HEK293 (cell line): Measurements from ENCODE around the gene TMEM200A.

Source experiments
- CTCF ChIA-PET: fragments of 350-600 bp; formaldehyde crosslinking; extraction: SDS; loops from one replicate; lab custom pipeline; 2021; ENCODE audit warnings: antibody characterized with exemption; lab: Yijun Ruan, JAX
- POLR2A ChIA-PET: fragments of 300-600 bp; formaldehyde crosslinking; extraction: SDS; loops from one replicate; lab custom pipeline; 2020; ENCODE audit warnings: antibody characterized with exemption, inconsistent platforms; lab: Yijun Ruan, JAX
- H3K27ac ChIP-seq: fragments of 200-500 bp; sonication (Bioruptor generic); 2 replicates; pipeline ENCODE4 v1.5.1; 2014; ENCODE audit warnings: low read depth, low read length, control low read depth, inconsistent platforms; ENCODE audit errors: extremely low read depth
- H3K36me3 ChIP-seq, 2 experiments: fragments of 200-500 bp in 1 of 2; sonication (Bioruptor generic) in 1 of 2; 1 replicate in 1 of 2; 2 replicates in 1 of 2; pipeline ENCODE4 v1.5.1; 2014 to 2017; ENCODE audit warnings: inconsistent platforms in 2 of 2, low read length in 2 of 2; ENCODE audit not compliant: control insufficient read depth in 2 of 2, insufficient read depth in 1 of 2
- H3K4me1 ChIP-seq: fragments of 200-500 bp; sonication (Bioruptor generic); 2 replicates; pipeline ENCODE4 v1.5.1; 2014; ENCODE audit warnings: mild to moderate bottlenecking, low read length, inconsistent platforms; ENCODE audit not compliant: control insufficient read depth, insufficient read depth
- H3K4me3 ChIP-seq: 2 replicates; pipeline ENCODE4 v1.5.1; 2011; ENCODE audit warnings: low read depth, mild to moderate bottlenecking, control low read depth, low read length, moderate library complexity
- H3K9me3 ChIP-seq: fragments of 200-500 bp; sonication (Bioruptor generic); 2 replicates; pipeline ENCODE4 v1.5.1; 2014; ENCODE audit warnings: low read depth, low read length, inconsistent platforms; ENCODE audit not compliant: control insufficient read depth, insufficient read depth
- ELK4 ChIP-seq: IDR thresholded peaks from 2 replicates; pipeline ENCODE4 v1.6.1; 2011; ENCODE audit warnings: mild to moderate bottlenecking, low read depth, low read length, borderline replicate concordance
- RBAK ChIP-seq: fragments of 450-650 bp; formaldehyde crosslinking; IDR thresholded peaks from 2 replicates; pipeline ENCODE4 v1.5.1; 2016; ENCODE audit warnings: missing biosample characterization, missing genetic modification characterization
- ZFP69B ChIP-seq: fragments of 450-650 bp; formaldehyde crosslinking; IDR thresholded peaks from 2 replicates; pipeline ENCODE4 v1.5.1; 2016; ENCODE audit warnings: missing biosample characterization, missing genetic modification characterization
- ZNF140 ChIP-seq: fragments of 450-650 bp; formaldehyde crosslinking; IDR thresholded peaks from 2 replicates; pipeline ENCODE4 v1.5.1; 2016; ENCODE audit warnings: missing biosample characterization, missing genetic modification characterization
- ZNF184 ChIP-seq: fragments of 450-650 bp; IDR thresholded peaks from 2 replicates; pipeline ENCODE4 v1.5.1; 2018; ENCODE audit warnings: missing biosample characterization, mild to moderate bottlenecking, missing genetic modification characterization
- ZNF202 ChIP-seq: fragments of 450-650 bp; formaldehyde crosslinking; IDR thresholded peaks from 2 replicates; pipeline ENCODE4 v1.5.1; 2016; ENCODE audit warnings: missing biosample characterization, missing genetic modification characterization, borderline replicate concordance
- ZNF214 ChIP-seq: fragments of 450-650 bp; formaldehyde crosslinking; IDR thresholded peaks from 2 replicates; pipeline ENCODE4 v1.5.1; 2017; ENCODE audit warnings: missing biosample characterization, mild to moderate bottlenecking, missing genetic modification characterization, borderline replicate concordance
- ZNF280D ChIP-seq: fragments of 450-650 bp; formaldehyde crosslinking; IDR thresholded peaks from 2 replicates; pipeline ENCODE4 v1.5.1; 2016; ENCODE audit warnings: missing biosample characterization, missing genetic modification characterization
- ZNF292 ChIP-seq: fragments of 450-650 bp; formaldehyde crosslinking; IDR thresholded peaks from 2 replicates; pipeline ENCODE4 v1.5.1; 2016; ENCODE audit warnings: low read depth, missing biosample characterization, missing genetic modification characterization, borderline replicate concordance
- ZNF362 ChIP-seq: fragments of 450-650 bp; formaldehyde crosslinking; IDR thresholded peaks from 2 replicates; pipeline ENCODE4 v1.5.1; 2016; ENCODE audit warnings: missing biosample characterization, missing genetic modification characterization
- ZNF37A ChIP-seq: fragments of 450-650 bp; IDR thresholded peaks from 2 replicates; pipeline ENCODE4 v1.5.1; 2018; ENCODE audit warnings: missing biosample characterization, missing genetic modification characterization
- ZNF449 ChIP-seq: fragments of 450-650 bp; formaldehyde crosslinking; IDR thresholded peaks from 2 replicates; pipeline ENCODE4 v1.5.1; 2017; ENCODE audit warnings: missing biosample characterization, mild to moderate bottlenecking, missing genetic modification characterization, moderate library complexity
- ZNF514 ChIP-seq: fragments of 450-650 bp; formaldehyde crosslinking; IDR thresholded peaks from 2 replicates; pipeline ENCODE4 v1.5.1; 2016; ENCODE audit warnings: missing biosample characterization, missing genetic modification characterization
- ZNF529 ChIP-seq: fragments of 450-650 bp; formaldehyde crosslinking; IDR thresholded peaks from 2 replicates; pipeline ENCODE4 v1.5.1; 2017; ENCODE audit warnings: missing genetic modification characterization, missing biosample characterization; ENCODE audit not compliant: insufficient replicate concordance
- ZNF544 ChIP-seq: fragments of 450-650 bp; formaldehyde crosslinking; IDR thresholded peaks from 2 replicates; pipeline ENCODE4 v1.5.0; 2017; ENCODE audit warnings: missing biosample characterization, missing genetic modification characterization
- ZNF561 ChIP-seq: fragments of 450-650 bp; IDR thresholded peaks from 2 replicates; pipeline ENCODE4 v1.5.1; 2018; ENCODE audit warnings: missing biosample characterization, missing genetic modification characterization, borderline replicate concordance
- ZNF621 ChIP-seq: fragments of 450-650 bp; formaldehyde crosslinking; IDR thresholded peaks from 2 replicates; pipeline ENCODE4 v1.5.1; 2017; ENCODE audit warnings: missing biosample characterization, missing genetic modification characterization
- ZNF624 ChIP-seq: fragments of 450-650 bp; formaldehyde crosslinking; IDR thresholded peaks from 2 replicates; pipeline ENCODE4 v1.5.1; 2017; ENCODE audit warnings: missing biosample characterization, missing genetic modification characterization
- ZNF654 ChIP-seq: fragments of 450-650 bp; formaldehyde crosslinking; IDR thresholded peaks from 2 replicates; pipeline ENCODE4 v1.5.1; 2016; ENCODE audit warnings: low read depth, missing biosample characterization, missing genetic modification characterization
- ZSCAN4 ChIP-seq: fragments of 450-650 bp; formaldehyde crosslinking; IDR thresholded peaks from 2 replicates; pipeline ENCODE4 v1.5.1; 2017; ENCODE audit warnings: missing biosample characterization, missing genetic modification characterization
- ZSCAN5A ChIP-seq: fragments of 450-650 bp; formaldehyde crosslinking; IDR thresholded peaks from 2 replicates; pipeline ENCODE4 v1.5.1; 2016; ENCODE audit warnings: missing biosample characterization, missing genetic modification characterization

Gene TMEM200A

DNA sequence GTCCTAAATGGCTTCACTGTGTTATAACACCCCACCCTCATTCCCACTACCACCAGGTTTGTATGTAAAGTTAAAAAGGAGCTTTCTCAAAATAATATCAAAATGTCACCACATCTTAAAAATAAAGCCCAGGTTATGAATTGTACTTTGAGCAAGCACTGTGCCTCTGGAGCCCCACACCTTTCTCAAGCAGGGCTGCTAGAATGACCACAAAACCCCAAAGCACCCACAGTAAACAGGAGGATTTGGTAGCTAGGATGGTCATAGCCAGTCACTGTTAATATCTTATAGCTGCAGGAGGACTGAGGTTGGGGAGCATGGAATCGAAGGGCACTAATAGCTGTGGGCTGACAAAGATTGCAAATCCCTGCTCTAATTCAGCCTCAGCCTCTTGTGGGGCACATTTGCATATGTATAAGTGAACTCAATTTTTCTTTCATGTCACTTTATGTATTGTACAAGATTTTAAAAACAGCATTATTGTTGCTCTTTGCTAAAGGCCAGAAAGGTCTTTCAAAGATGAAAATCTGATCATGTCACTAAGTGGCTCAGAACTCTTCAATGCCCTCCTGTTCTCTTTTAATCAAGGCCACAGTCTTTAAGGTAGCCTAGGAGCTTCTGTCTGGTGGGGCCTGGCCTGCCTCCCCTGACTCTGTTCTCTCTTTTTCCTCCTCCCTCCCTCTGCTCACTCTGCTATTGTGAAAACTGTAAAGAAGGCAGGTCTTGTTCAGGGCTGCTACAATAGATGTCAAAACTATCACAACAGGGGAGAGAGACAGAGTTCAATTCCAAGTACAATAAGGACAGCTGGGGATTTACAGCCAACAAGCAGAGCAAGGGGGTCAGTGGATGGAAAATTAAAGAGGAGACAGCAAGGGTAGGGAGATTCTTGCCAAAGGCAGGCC is 101.6 kb downstream of the TMEM200A start (continued):
- no peak for TF ChIP-seq ELK4
- TF ChIP-seq ZNF214 (tag by site-specific recombination) = no peak

GRCh38 chr6:130470766-130471165 is 104.9 kb downstream of the TMEM200A start:
- no peaks in the 10 kb centered on the region for H3K4me1 ChIP-seq
- TF ChIP-seq ZNF449 (no peak), ZNF514 (tag by site-specific recombination) (no peak), ZNF202 (no peak), RBAK (tag by site-specific recombination) (no peak), ZFP69B (tag by site-specific recombination) (no peak), ZSCAN5A (no peak), ZNF140 (tag by site-specific recombination) (no peak), ZNF292 (tag by site-specific recombination) (no peak), ZNF621 (tag by site-specific recombination) (no peak), ZNF184 (tag by site-specific recombination) (no peak), ZSCAN4 (tag by site-specific recombination) (no peak), ZNF544 (tag by site-specific recombination) (no peak)
- H3K9me3 ChIP-seq = no peaks in the 10 kb centered on the region
- POLR2A ChIA-PET = no interaction called here
- no peak overlapping the region for H3K4me3 ChIP-seq
- H3K27ac ChIP-seq = no peak overlapping the region
- H3K36me3 ChIP-seq = no peaks in the 10 kb centered on the region
- CTCF ChIA-PET = no interaction called here

DNA sequence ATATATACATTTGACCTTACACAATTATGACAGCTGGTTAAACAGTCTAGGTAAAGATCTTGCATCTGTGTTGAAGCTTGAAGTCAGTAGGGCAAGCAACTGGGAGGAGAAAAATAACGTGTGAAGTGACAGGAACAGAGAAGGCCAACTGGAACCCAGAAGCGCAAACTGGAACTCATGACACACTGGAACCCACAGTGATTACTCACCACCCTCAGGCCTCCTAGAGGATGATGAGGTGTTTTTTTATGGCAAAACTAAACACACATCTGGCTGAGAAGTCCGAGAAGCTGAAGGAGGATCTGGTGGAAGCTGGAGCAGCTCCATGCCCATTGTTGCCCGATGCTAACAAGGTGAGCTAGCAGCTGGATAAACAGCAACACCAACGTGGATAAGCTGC is 108.1 kb downstream of the TMEM200A start:
- Histone ChIP-seq H3K4me1 (no peaks in the 10 kb centered on the region), H3K27ac (no peak overlapping the region), H3K36me3 (no peaks in the 10 kb centered on the region), H3K4me3 (no peak overlapping the region), H3K9me3 (no peaks in the 10 kb centered on the region)
- POLR2A ChIA-PET = no interaction called here
- CTCF ChIA-PET = interaction anchor here (0.5 kb wide), 1 partner anchor 18 kb away, joined by 3 read pairs; no protein-coding TSS in a partner anchor
- TF ChIP-seq ZNF37A (no peak), ZNF529 (tag by site-specific recombination) (no peak), ZNF280D (no peak), RBAK (tag by site-specific recombination) (no peak), ZNF362 (tag by site-specific recombination) (no peak), ZNF624 (tag by site-specific recombination) (no peak), ZNF654 (tag by site-specific recombination) (no peak), ZNF561 (tag by site-specific recombination) (no peak)
